Fibroblast of lung (primary cell): Measurements from ENCODE around the gene SLC26A1. TPM values are rescaled to one million over a fixed set of nuclear protein-coding genes. Genes with fewer than 3 reads are reported as not detected.

Source experiments
- DNase-seq, 2 donors: peaks; one replicate each; pipeline versions ENCODE4 v3.0.0 to v3.0.0-alpha.2; 2010; ENCODE audit warnings: low read depth in 2 of 2
- H2AFZ ChIP-seq: 2 replicates; pipeline ENCODE4 v1.5.1; 2012; ENCODE audit warnings: low read length, control low read depth, inconsistent platforms
- H3K27ac ChIP-seq: 2 replicates; pipeline ENCODE4 v1.5.1; 2011; ENCODE audit warnings: low read length, control low read depth; ENCODE audit not compliant: insufficient read depth
- H3K27me3 ChIP-seq: 2 replicates; pipeline ENCODE4 v1.5.1; 2011; ENCODE audit warnings: mild to moderate bottlenecking, low read length; ENCODE audit not compliant: control insufficient read depth, insufficient read depth
- H3K36me3 ChIP-seq: 2 replicates; pipeline ENCODE4 v1.5.1; 2011; ENCODE audit warnings: low read length; ENCODE audit not compliant: control insufficient read depth, insufficient read depth
- H3K4me1 ChIP-seq: 2 replicates; pipeline ENCODE4 v1.5.1; 2011; ENCODE audit warnings: low read length; ENCODE audit not compliant: control insufficient read depth, insufficient read depth; ENCODE audit errors: extremely low read depth
- H3K4me2 ChIP-seq: 2 replicates; pipeline ENCODE4 v1.5.1; 2011; ENCODE audit warnings: low read length, control low read depth; ENCODE audit not compliant: insufficient read depth; ENCODE audit errors: extremely low read depth
- H3K4me3 ChIP-seq, 4 experiments: fragments of 200-600 bp in 1 of 4; sonication (generic) in 1 of 4; replicated peaks in 1 of 4; 2 replicates each; pipeline ENCODE4 v1.5.1; 2011 to 2016; ENCODE audit warnings: low read length in 4 of 4, low read depth in 3 of 4, mild to moderate bottlenecking in 3 of 4, control low read depth in 2 of 4, inconsistent platforms in 1 of 4, mixed read lengths in 1 of 4; ENCODE audit not compliant: insufficient read depth in 1 of 4; ENCODE audit errors: control extremely low read depth in 1 of 4
- H3K79me2 ChIP-seq: 2 replicates; pipeline ENCODE4 v1.5.1; 2012; ENCODE audit warnings: mild to moderate bottlenecking, low read length, inconsistent platforms; ENCODE audit not compliant: control insufficient read depth, insufficient read depth
- H3K9ac ChIP-seq: 2 replicates; pipeline ENCODE4 v1.5.1; 2011; ENCODE audit warnings: mild to moderate bottlenecking, low read length, control low read depth; ENCODE audit not compliant: insufficient read depth
- H3K9me3 ChIP-seq: 2 replicates; pipeline ENCODE4 v1.5.1; 2012; ENCODE audit warnings: low read depth, low read length; ENCODE audit not compliant: control insufficient read depth, insufficient read depth
- H4K20me1 ChIP-seq: 2 replicates; pipeline ENCODE4 v1.5.1; 2011; ENCODE audit warnings: low read length; ENCODE audit not compliant: control insufficient read depth, insufficient read depth; ENCODE audit errors: extremely low read depth
- EZH2 ChIP-seq: IDR thresholded peaks from 2 replicates; pipeline ENCODE4 v1.5.1; 2012; ENCODE audit warnings: low read length, control low read depth, mild to moderate bottlenecking; ENCODE audit errors: missing control alignments
- polyA plus RNA-seq, 2 donors: library from polyadenylated mRNA; depleted of rRNA in 1 of 2; stranded (reverse) in 1 of 2; unstranded in 1 of 2; fragments of >200 nt; gene quantifications; 2 replicates each; pipeline ENCODE4 v1.2.1, GENCODE V29; 2011 to 2012; ENCODE audit warnings: missing spikeins in 1 of 2
- total RNA-seq: library from RNA; depleted of rRNA; stranded (reverse); fragments of >200 nt; gene quantifications from 2 replicates; pipeline ENCODE4 v1.2.1, GENCODE V29; 2014
- TF ChIP-seq, protein P1 (sequence below), 2 donors: IDR thresholded peaks in 1 of 2; conservative IDR thresholded peaks in 1 of 2; 1 replicate in 1 of 2; 2 replicates in 1 of 2; pipeline ENCODE4 v1.5.1; 2011 to 2012; ENCODE audit warnings: low read length in 2 of 2, control low read depth in 1 of 2, inconsistent platforms in 1 of 2, low read depth in 1 of 2, mild to moderate bottlenecking in 1 of 2

The SLC26A1 gene
- total and polyA plus RNA-seq, 2 donors (not counting 1 experiment from before 2014, with no cell fraction given) = 0.05 to 0.33 TPM

DNA sequence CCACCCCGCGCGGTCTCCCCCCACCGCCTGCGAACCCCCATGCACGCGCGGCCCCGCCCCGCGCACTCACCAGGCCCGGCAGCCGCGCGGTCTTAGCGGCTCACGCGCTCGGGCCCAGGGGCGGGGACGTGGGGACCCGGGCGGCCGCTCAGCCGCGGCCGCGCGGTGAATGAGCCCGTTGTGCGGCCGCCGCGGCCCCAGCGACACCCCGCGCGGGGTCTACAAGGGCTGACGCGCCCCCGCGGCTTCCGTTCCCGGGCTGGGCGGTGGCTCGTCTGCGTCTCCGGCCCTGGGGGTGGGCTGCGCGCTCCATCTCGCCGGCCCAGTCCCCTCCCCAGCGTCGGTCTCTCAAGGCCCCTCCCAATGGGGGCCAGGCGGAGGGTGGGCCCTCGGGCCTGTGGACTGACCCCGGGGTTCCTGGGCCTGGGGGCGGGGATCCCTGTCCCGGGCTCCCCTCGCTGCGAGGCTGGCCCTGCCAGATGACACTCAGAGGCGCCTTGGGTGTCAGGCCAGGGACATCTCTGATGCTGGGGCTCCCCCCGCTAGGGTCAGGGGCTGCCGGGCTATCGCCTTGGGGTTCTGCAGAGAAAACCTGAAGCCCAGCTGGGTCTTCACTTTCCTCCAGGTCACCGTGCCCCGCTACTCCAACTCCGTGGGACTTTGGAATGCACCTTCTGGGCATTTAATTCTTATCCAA is 4.3 kb upstream of the SLC26A1 start:
- peak overlapping the region in 1 of 4 experiments; percentile 40 for H3K4me3 ChIP-seq

DNA sequence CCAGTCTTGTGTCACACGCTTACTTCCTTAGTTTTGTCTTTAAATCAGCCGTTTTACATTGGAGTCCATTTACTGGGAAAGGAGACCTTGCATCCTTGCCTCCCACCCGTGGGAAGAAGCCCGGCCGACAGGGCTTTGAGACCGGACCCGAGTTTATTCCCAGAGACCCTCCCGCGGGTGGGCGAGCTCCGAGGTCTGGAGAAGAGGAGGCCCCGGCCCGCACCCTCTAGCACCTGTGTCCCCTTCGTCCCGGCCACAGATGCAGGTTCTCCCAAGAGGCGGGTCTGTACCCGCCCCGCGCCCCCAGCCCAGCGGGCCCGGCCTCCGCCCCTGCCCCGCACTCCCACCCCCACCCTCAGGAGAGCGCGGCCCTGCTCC is 3.8 kb upstream of the SLC26A1 start:
- Histone ChIP-seq H3K27me3 (peaks cover 30% of the 10 kb centered on the region), H3K36me3 (no peaks in the 10 kb centered on the region), H3K4me3 (no peak overlapping the region), H3K9ac (no peak overlapping the region), H3K79me2 (no peaks in the 10 kb centered on the region), H4K20me1 (no peaks in the 10 kb centered on the region), H2AFZ (no peak overlapping the region), H3K27ac (no peak overlapping the region), H3K4me2 (no peak overlapping the region), H3K4me1 (no peaks in the 10 kb centered on the region), H3K9me3 (no peaks in the 10 kb centered on the region)
- peak; percentile 18 for TF ChIP-seq EZH2
- TF ChIP-seq, protein P1, sequence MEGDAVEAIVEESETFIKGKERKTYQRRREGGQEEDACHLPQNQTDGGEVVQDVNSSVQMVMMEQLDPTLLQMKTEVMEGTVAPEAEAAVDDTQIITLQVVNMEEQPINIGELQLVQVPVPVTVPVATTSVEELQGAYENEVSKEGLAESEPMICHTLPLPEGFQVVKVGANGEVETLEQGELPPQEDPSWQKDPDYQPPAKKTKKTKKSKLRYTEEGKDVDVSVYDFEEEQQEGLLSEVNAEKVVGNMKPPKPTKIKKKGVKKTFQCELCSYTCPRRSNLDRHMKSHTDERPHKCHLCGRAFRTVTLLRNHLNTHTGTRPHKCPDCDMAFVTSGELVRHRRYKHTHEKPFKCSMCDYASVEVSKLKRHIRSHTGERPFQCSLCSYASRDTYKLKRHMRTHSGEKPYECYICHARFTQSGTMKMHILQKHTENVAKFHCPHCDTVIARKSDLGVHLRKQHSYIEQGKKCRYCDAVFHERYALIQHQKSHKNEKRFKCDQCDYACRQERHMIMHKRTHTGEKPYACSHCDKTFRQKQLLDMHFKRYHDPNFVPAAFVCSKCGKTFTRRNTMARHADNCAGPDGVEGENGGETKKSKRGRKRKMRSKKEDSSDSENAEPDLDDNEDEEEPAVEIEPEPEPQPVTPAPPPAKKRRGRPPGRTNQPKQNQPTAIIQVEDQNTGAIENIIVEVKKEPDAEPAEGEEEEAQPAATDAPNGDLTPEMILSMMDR (conservative IDR thresholded peaks at IDR 0.05 in 1 of 2, IDR thresholded peaks at IDR 0.05 in 1 of 2; ENCODE audit: low read depth in 1 of 2, low read length in 2 of 2) = no peak
- no peak for DNase-seq

More for the DNA sequence above, 4.3 kb upstream of the SLC26A1 start:
- DNase-seq = no peak
- Histone ChIP-seq H3K36me3 (no peaks in the 10 kb centered on the region), H4K20me1 (no peaks in the 10 kb centered on the region), H3K4me1 (no peaks in the 10 kb centered on the region), H3K79me2 (no peaks in the 10 kb centered on the region), H2AFZ (no peak overlapping the region), H3K27me3 (peaks cover 36% of the 10 kb centered on the region), H3K27ac (no peak overlapping the region), H3K4me2 (peak overlapping the region; percentile 35), H3K9ac (no peak overlapping the region), H3K9me3 (no peaks in the 10 kb centered on the region)
- TF ChIP-seq, protein P1 (conservative IDR thresholded peaks at IDR 0.05 in 1 of 2, IDR thresholded peaks at IDR 0.05 in 1 of 2; ENCODE audit: low read depth in 1 of 2, low read length in 2 of 2) = no peak
- TF ChIP-seq EZH2 = peak; percentile 61

DNA sequence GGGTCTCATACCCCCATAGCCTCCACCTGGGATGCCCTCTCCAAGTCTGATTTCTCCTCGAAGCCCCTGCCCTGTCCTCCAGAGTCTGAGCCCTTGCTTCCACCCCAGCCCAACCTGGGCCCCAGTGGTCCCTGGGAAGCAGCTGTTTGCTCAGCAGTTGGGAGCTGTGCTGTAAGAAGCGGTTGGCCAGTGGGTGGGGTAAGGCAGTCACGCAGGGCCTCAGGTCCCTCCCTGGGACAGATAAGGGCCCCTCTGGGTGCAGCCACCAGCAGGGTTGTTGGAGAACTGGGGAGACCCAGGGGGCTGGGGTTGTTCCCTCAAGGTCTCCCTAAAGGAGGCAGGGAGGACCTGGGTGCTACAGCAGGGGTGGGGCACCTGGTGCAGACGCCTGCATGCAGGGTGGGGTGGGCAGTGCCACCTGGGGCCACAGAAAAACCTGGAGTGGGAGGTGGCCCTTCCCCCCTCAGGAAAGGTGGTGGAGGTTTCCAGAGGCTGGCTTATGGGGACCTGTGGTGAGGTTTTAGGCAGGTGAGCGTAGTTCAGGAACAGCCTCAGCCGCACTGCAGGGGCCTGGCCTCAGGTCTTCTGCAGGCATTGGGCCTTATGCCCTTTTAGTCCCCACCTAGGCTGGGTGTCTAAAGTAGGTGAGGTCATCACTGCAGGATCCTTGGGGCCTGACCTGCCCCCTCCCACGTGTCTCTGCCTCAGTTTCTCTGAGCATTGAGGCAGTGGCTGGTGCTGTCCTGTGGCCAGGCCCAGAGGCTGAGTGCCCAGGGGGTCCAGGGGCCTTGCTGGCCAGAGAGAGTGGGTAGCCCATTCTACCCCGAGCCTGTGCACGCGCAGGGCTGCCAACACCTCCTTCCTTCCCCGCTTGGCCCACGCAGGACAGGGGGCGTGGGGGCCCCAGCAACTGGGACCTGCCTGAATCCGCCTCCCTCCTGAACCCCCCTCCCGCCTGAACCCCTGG is 3.1 kb upstream of the SLC26A1 start:
- no peaks in the 10 kb centered on the region for H4K20me1 ChIP-seq
- H3K27me3 ChIP-seq = peaks cover 24% of the 10 kb centered on the region
- peaks cover 4% of the 10 kb centered on the region for H3K36me3 ChIP-seq
- DNase-seq = no peak
- H2AFZ ChIP-seq = no peak overlapping the region
- H3K9ac ChIP-seq = no peak overlapping the region
- no peaks in the 10 kb centered on the region for H3K4me1 ChIP-seq
- H3K27ac ChIP-seq = no peak overlapping the region
- H3K9me3 ChIP-seq = no peaks in the 10 kb centered on the region
- no peak overlapping the region for H3K4me2 ChIP-seq
- no peaks in the 10 kb centered on the region for H3K79me2 ChIP-seq
- no peak overlapping the region for H3K4me3 ChIP-seq
- TF ChIP-seq, protein P1 (conservative IDR thresholded peaks at IDR 0.05 in 1 of 2, IDR thresholded peaks at IDR 0.05 in 1 of 2; ENCODE audit: low read depth in 1 of 2, low read length in 2 of 2) = no peak
- TF ChIP-seq EZH2 = peak; percentile 69
